ENCODE data around the gene PPM1L.
A peak's percentile ranks its signal among the peaks of the same experiment; 100 is the strongest.

The PPM1L gene

GRCh38 chr3:161093895-161094294 is 337.9 kb downstream of the PPM1L start:
- DNase-seq (ENCODE audit: low read depth in 2 of 2), result no peak

GRCh38 chr3:161096771-161097367 is 340.8 kb downstream of the PPM1L start:
- no peak for DNase-seq (ENCODE audit: low read depth in 2 of 2)

GRCh38 chr3:161100994-161101393 is 345.0 kb downstream of the PPM1L start:
- DNase-seq (ENCODE audit: low read depth in 2 of 2), result no peak

GRCh38 chr3:161101609-161102008 is 345.6 kb downstream of the PPM1L start:
- no peak for DNase-seq (ENCODE audit: low read depth in 2 of 2)

- DNase-seq (ENCODE audit: low read depth in 2 of 2), result no peak
Observed at GRCh38 chr3:161103776-161104385, 347.9 kb downstream of the PPM1L start.

- DNase-seq (ENCODE audit: low read depth in 2 of 2), result peak in 1 of 2 donors; percentile 1
Observed at GRCh38 chr3:161104561-161105551, 348.8 kb downstream of the PPM1L start, which contains the start of gene B3GALNT1. Gene B3GALNT1 (minus strand): TSS chr3:161105349. CDS start chr3:161086754, 18,595 bp downstream.

GRCh38 chr3:161107311-161107710 is 351.3 kb downstream of the PPM1L start:
- DNase-seq (ENCODE audit: low read depth in 2 of 2), result no peak

GRCh38 chr3:161108840-161109239 is 352.8 kb downstream of the PPM1L start:
- no peak for DNase-seq (ENCODE audit: low read depth in 2 of 2)

GRCh38 chr3:161117646-161118045 is 361.6 kb downstream of the PPM1L start:
- no peak for DNase-seq (ENCODE audit: low read depth in 2 of 2)

- DNase-seq (ENCODE audit: low read depth in 2 of 2), result no peak
Observed at GRCh38 chr3:161126495-161126894, 370.5 kb downstream of the PPM1L start.

Measured in activated CD8-positive, alpha-beta memory T cell treated with anti-CD3 and anti-CD28 coated beads for 4 hours (primary cell).